HG03442 (cell line): ENCODE measurements around the gene SORCS2.

Experiments used
- ATAC-seq: cut with Tn5 transposase; IDR thresholded peaks from one replicate; pipeline ENCODE4 v1.9.1; 2021; ENCODE audit warnings: mild to moderate bottlenecking, moderate library complexity; ENCODE audit not compliant: unreplicated experiment

Gene SORCS2

DNA sequence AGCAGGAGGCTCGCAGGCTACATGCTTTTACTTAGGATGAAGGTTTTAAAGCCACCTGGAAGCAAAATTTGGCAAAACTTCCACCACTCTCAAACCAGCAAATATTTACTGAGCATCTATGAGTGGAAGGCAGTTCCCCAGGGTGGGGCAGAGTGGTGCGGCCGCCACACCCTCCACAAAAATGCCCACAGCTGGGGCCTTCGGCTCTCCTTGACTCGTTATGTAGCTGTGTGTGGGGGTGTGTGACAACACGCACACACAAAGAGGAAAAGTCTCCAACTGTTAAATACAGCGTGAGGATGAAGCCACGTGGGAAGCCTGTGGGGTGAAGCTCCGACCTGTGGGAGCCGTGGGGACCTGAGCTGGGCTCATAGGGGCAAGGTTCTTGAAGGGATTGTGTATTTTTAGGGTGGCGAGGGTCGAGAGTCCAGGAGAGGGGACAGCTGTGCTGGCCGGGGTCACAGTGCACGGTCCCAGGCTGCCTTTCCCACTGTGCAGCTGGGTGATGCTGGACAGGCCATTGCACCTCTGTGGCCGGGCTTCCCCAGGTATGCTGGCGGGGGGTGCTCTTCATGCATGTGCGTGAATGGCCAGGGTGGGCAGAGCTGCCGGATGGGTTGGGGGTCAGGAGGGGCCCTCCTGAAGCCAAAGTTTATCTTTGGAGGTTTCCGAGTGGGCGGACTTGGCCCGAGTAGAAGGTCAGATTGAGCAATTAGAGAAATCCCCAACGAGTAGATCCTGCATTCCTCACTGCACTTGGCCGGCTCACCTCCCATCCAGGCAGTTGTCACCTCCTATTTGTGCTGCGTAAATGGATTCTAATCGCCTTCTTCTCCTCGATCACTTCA lies 25.4 kb downstream of the SORCS2 start:
- ATAC-seq: no peak

DNA sequence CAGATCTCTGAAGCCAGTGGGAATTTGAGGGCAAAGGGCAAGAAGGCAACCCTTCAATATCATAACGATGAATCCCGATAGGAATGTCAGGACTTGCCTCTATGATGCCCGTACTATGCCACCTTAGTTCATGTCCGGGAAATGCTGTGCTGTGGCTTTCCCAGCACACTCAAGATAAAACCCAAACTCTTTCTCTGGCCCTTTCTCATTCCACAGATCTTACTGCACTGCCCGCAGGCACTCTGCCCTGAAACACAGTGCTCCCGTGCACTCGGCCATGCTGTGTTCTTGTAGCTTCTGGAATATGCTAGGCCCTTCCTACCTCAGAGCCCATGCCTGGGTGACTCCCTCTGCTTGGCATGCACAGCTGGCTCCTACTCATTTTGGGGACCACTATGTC lies 26.3 kb downstream of the SORCS2 start:
- no peak for ATAC-seq

DNA sequence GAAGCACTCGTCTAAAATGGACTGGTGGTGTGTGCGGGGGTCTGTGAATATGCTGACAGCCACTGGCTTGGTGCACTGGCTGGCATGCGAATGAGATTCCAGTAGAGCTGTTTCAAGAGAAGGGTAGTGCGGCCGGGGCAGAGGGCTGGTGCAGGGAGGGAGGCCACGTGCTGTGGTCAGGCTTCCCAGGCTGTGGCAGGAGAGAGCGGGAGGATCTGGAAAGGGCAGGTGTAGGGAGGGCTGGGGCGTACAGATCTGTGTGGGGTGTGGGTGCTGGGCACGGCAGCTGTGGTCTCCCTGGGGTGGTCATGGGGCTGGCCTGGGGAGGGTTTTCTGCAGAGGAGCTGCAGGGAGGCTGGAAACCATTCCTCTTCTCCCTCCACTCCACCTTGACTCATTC lies 30.2 kb downstream of the SORCS2 start:
- ATAC-seq: no peak

DNA sequence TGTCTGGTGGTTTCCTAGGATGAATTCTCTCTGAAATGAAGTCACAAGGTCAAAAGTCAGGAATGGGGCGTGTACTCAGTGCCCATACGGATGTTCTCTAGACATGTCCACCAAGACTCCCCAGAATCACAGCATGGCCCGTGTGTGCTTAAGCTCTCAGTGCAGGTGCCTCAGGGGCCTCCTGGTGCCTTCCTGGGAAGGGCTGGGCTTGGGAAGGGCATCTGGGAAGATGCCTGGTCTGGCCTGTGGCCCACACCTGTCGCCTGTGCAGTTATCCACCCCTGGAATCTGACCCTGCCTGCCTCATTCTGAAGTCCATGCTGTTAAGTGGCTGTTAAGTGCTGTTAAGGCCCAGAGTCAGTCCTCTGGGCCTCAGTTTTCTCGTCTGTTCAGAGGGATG lies 31.2 kb downstream of the SORCS2 start:
- no peak for ATAC-seq

DNA sequence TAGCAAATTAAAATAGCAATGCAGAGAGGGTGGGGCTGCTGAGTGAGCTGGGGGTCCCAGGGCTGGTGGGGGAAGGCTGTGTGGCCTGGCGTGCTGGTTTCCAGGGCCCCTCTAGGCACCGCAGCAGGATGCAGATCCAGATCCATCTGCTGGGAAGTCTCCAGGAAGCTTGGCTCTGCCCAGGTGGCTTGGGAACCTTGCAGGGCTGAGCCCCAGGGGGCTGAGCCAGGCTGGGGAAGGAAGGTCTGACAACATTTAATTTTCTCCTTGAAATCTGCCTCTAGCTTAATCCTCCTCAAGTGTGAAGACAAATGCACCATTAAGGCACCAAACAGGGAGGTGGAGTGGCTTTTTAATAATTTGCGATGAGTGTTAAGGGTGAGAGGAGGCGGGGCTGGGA lies 31.7 kb downstream of the SORCS2 start:
- ATAC-seq: no peak

DNA sequence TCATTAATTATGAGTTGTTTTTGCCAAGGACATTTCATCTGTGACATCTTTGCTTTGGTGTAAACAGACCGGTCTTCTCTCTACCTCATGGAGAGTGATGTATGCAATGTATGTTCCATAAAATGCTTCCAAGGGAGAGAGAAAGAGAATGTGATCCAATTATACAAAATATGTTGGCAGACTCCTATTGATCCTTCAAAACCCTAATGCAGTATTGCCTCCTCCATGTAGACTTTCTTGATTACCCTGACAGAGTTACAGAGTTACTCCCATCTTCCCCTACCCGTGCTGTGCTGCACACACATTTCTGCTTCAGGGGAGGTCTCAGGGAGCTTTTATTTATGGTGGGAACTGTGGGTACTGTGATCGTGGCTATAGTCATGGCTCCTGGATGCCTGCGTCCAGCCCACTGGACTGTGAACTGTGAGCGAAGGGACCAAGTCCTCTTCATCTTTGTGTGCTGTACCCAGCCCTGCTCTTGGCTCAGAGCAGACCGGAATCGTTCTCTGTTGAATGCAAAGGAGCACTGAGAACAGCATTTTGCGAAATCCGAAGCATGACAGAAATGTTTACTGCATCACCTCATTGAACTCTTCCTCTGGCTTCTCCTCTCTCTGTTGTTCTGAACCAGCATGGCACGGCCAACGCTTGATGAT lies 32.7 kb downstream of the SORCS2 start:
- ATAC-seq: no peak

DNA sequence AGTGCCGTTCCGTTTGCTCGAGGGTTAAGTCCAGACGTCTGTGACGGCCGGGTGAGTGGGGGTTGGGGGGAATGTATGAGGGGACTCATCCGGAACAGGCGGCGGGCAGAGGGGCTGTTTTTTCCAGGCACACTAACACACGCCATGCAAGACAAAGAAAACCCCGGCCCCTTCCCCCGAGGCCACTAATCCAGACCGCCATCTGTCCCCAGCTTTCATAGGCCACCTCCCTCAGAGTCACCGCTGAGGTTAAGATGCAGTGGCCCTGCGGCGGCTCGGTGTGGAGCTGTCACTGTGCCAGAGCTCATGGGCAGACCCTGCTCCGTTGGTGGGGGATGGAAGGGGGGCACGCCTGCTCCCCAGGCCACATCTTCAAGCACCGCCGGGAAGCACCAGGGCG lies 34.1 kb downstream of the SORCS2 start:
- ATAC-seq: no peak

DNA sequence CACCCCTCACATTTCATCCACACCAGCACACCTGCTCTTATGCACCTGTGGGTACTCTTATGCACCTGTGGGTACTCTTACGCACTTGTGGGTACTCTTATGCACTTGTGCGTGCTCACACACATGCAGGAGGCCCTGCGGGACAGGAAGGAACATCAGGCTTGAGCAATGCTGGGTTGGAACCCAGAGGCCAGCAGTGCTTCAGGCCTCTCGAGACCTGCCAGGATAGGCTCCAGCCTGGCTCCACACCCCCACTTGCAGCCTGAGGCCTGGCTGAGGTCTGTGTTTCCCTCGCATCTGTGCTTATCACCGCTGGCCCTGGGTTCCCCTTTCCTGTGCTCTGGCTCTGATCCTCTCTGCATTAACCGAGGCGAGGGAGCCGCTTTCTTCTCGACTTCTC lies 34.7 kb downstream of the SORCS2 start:
- ATAC-seq: no peak

DNA sequence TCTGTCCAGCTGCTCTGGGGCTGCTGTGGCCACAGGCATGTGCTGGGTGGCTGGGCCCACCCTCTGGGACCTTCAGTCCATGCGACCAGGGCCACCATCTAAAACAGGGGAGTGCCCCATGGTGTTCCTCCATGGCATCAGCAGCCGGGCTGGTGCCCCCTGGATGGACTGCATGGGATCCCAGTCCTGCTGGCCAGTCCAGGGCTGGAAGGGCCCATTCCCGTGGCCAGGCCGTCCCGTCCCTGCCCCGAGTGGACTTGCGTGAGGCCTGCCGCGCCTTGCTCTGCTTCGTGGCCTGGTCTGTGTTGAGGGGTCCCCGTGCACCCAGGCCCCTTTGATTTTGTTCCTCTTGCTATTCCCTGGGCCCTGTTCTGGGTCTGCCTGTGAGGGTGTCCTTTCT lies 36.4 kb downstream of the SORCS2 start:
- no peak for ATAC-seq

DNA sequence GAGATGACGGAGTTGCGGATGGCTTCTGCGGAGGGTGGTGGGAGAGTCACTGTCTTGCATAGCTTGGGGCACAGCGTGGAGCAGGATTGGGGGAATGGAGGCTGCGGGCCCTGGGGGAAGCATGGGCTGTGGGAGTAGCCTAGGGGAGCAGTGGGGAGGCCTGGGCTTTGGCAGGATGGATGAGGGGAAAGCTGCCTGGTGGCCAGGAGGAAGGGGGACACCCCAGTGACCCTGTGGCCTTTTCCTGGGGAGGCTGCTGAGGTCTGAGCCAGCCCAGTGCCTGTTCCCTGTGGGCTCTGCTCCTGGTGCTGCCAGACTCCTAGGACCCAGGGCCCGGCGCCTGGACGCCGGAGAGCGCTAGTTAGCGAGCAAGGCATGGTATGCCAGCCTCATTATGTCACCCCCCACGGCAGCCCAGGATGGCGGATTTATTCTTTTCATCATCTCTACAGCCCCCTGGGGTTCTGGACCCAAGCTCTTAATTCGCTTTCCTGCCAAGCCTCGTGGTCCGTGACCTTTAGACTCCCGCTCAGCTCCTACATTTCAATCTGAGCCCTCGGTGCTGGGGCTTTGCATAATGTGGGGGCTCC lies 39.8 kb downstream of the SORCS2 start:
- ATAC-seq: no peak

DNA sequence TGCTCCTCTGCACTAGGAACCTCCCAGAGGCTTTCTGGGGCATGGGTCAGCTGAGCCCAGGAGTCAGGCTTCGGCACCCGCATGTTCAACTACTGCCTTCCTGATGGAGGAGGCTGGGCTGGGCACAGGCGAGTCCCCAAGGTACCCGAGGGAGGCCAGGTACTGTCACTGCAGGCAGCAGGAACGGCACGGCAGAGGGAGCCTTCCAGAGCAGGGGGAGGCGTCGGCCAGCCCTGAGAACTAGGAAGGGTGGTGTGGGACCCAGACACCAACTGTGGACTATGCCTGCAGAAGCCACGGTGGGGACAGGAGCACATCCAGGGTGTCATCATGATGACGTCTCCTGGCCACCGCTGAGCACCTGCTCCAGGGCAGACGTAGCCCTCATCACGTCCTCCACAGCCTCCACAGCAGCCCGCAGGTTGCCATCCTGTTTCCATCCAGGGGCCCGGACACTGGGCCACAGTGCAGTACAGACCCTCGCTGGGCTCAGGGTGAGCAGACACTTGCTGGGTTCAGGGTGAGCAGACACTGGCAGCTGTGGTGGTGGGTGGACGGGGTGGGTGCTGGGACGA lies 40.8 kb downstream of the SORCS2 start:
- no peak for ATAC-seq

DNA sequence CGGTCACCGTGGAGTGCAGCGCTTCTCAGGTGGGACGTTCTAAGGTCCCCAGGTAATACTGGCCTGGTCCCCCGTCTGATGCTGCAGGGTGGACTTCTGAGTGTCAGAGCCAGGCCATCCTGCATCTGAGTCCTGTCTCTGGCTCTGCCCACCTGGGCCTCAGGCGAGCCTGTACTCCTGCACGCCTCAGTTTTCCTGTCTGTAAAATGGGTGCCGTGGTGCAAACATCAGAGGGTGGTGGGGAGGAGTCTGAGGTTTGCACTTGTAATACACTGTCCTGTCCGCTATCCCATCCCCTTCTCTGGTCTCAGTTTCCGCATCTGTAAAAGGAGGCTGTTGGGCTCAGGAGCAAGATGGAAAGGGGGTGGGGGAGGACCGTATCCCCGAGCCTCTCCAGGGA lies 41.3 kb downstream of the SORCS2 start:
- no peak for ATAC-seq

DNA sequence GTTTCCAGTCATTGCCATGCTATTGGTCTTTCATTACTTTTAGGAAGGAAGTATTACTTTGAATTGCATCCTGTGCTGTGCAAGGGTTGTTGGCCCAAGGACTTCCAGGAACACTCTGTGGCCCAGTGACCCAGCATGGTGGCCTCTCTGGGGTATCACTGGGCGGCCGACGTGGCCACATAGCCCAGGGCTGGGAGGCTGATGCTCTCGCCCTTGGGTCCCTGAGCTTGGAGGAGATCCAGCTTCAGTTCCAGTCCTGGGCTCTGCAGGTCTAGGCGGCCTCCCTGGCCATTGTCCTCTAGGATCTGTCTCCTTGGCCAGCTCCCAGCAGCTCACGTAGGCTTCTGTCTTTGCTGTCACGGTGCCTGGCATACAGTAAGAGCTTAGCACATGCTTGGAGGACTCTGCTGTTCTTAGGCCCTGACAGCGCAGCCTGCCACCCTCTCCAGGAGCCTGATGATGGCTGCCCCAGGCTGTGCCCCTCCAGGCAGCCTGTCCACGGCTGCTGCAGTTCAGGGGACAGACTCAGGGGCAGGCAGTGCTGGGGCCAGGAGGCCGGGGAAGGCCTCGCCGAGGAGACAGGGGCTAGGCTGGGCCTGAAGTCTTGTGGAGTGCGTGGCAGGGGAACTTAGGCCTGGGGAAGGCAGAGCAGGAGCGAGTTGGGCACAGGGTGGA lies 42.2 kb downstream of the SORCS2 start:
- ATAC-seq: no peak

DNA sequence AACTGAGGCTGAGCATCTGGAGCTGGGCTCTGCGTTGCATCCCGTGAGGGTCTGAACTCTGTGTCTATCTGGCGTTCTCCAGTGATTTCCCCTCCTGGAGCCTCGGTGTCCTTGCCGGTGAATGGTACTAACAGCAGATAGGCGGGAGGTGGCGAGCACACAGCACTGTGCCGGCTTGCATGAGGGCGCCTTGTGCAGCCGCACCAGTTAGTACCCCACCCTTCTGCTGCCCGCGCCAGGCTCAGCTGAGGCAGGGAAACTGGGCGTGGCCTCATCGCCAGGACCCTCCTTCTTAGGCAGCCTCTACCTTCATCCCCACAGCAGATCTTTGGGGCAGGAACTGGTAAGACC lies 42.7 kb downstream of the SORCS2 start:
- ATAC-seq: no peak

DNA sequence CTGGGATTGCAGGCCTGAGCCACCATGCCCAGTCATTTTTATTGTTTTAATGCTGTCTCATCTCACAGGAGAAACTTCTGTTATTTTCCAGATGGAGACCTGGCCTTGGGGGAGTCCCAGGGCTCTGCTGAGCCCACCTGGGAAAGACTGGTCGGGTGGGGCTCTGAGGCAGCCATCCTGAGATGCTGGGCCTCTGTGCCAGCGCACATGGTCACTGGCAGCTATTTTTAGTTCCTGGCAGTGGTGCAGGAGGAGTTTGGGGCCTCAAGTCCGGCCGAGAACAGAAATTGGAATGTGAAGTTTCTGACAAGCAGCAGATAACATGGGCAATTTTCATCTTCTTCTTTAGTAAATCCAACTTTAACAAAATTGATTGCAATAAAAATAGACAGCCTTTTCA lies 44.5 kb downstream of the SORCS2 start:
- no peak for ATAC-seq

DNA sequence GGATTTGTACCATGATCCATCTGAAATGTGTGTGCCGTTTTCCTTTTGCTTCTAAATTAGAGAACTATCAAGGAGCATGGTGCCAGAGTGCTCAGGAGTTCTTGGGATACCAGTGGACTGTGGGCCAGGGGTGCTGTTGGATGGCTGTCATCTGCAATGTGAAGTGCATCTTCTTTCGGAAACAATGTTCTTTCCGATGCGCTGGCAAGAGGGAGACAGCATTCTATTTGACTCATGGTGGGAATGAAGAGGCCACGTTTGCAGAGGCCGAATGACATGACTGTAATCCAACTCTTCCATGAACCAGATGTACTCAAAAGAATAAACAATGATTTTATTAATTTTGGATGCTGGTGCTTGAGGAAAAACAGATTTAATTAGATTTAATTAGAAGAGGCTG lies 45.5 kb downstream of the SORCS2 start:
- ATAC-seq: no peak

DNA sequence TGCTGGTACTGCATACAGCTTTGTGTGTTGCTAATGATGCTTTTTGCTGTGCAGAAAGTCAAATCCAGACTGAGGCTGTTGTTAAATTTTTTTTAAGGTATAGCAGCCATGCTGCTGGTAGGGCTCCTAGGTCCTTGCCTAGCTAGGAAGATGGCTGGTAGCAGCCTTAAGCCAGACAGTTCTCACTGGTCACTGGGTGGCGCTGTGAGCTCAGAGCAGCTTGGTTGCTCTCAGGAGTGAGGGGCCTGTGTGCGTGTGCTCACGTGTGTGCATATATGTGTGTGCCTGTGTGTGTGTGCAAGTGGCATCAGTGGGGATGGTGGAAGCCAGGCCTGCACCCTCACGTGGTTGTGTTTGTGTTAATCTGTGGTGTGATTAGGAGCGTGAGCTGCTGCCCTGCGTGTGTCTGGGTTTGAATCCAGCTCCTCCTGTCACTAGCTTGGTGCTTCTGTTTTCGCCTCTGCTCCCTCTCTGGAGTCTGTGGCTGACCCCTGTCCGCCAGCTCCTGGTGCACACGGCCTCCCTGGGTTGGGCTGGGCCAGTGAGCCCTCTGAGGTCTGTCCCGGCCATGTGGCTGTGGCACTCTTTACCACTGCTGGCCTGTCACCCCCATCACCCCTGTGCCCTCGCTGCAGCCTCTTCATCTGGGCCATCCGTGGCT lies 46.1 kb downstream of the SORCS2 start:
- no peak for ATAC-seq

DNA sequence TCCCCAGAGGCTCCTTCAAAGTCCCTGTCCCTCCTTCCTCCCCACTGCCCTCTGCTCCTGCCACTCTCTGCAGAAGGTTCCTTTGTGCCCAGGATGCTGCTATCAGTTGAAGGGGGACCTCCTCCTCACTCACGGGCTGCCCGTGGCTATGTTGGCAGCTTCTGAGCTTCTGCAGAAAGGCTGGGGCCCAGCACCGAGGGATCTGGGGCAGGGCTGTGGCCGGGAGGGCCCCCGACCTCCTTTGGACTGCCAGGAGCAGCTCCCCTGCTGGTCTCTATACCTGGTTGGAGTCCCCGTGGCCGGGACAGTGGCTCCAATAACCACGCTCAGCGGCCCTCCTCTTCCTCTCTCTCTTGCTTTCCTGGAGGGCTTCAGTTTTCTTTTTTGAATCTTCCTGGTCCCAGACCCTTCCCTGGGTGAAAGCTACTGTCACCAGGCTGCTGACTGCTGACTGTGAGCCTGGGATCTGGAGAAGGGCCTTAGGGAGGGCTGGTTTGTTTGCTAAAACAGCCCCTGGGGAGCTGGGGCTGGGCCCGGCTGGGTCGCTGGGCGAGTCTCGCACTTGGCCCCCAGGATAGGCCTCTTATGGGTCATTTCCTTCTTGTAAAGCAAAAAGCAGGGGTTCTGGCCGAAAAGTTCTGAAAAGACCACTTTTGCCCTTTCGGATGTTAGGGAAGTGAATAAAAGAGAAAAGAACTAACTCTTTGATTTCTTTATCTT lies 46.9 kb downstream of the SORCS2 start:
- ATAC-seq: no peak

DNA sequence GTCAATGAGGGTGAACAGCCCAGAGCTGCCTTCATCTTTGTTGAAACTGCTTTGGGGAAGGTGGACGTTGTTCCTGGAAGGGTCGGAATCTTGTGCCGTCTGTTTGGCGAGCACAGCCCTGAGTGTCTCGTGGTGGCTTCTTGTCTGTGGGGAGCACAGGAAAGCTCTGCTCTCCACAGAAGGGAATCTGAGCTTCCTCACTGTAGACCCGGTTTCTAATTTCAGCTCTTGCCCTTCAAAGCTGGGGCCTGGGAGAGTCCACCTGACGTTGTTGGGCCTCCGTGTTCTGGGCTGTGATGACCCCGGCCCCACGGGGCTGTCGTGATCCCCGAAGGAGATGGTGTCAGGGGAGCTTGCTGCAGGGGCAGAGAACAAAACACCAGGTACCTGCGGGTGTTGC lies 47.5 kb downstream of the SORCS2 start:
- no peak for ATAC-seq

DNA sequence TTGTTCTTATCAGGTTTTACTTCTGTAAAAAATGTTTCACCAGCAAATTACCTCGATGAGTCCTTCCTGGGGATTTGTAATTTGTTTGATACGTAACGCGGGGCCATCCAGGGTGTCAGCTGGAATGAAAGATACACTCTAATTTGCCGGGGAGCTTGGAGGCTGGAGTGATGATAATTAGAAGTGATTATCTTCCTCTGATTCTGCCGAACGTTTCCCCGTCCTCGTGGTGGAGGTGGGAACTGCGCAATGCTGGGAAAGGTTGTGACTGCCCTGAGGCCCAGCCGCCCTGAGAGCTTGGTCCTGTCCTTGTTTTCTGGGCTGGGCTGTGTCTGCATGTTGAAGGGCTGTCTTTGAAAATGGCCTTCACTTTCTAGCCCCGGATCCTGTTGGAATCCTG lies 48.0 kb downstream of the SORCS2 start:
- no peak for ATAC-seq
